Stimulated activated effector memory CD8-positive, alpha-beta T cell treated with anti-CD3 and anti-CD28 coated beads, Interleukin-12 subunit alpha, Interleukin-12 subunit beta, amount 100 ng/mL, for 72 hours (primary cell): ENCODE measurements around the gene SNRPA1.
"Not testable (repeated sequence)": the region's sequence is repeated elsewhere in the genome, so short reads cannot be mapped to it uniquely, and the experiment has no call there.

Experiments
- ATAC-seq: fragments of 150-1000 bp; cut with Tn5 transposase; 2 replicates; pipeline ENCODE4 v1.10.0; 2021
- DNase-seq, 2 donors: peaks; one replicate each; pipeline ENCODE4 v3.0.0; 2021 to 2022; ENCODE audit warnings: low spot score in 2 of 2
- H3K27ac Mint-ChIP-seq: one replicate; pipeline ENCODE4 v1.8.0; 2022; ENCODE audit warnings: mild to moderate bottlenecking, mixed read lengths
- H3K36me3 Mint-ChIP-seq: one replicate; pipeline ENCODE4 v1.8.0; 2022; ENCODE audit warnings: mild to moderate bottlenecking, mixed read lengths
- H3K4me1 Mint-ChIP-seq: one replicate; pipeline ENCODE4 v1.8.0; 2022; ENCODE audit warnings: mixed read lengths
- H3K4me3 Mint-ChIP-seq: one replicate; pipeline ENCODE4 v1.8.0; 2022; ENCODE audit warnings: mild to moderate bottlenecking, mixed read lengths
- H3K9me3 Mint-ChIP-seq: one replicate; pipeline ENCODE4 v1.8.0; 2022; ENCODE audit warnings: mixed read lengths

SNRPA1 gene

GRCh38 chr15:101310161-101310480, 15.1 kb upstream of the SNRPA1 start:
- Mint-ChIP-seq H3K36me3 (no peaks in the 10 kb centered on the region), H3K4me3 (no peak overlapping the region), H3K9me3 (no peaks in the 10 kb centered on the region), H3K4me1 (no peaks in the 10 kb centered on the region), H3K27ac (no peak overlapping the region)
- ATAC-seq (no peak), DNase-seq (no peak)

GRCh38 chr15:101309436-101310160, 14.6 kb upstream of the SNRPA1 start:
- DNase-seq: no peak
- no peak for ATAC-seq

DNA sequence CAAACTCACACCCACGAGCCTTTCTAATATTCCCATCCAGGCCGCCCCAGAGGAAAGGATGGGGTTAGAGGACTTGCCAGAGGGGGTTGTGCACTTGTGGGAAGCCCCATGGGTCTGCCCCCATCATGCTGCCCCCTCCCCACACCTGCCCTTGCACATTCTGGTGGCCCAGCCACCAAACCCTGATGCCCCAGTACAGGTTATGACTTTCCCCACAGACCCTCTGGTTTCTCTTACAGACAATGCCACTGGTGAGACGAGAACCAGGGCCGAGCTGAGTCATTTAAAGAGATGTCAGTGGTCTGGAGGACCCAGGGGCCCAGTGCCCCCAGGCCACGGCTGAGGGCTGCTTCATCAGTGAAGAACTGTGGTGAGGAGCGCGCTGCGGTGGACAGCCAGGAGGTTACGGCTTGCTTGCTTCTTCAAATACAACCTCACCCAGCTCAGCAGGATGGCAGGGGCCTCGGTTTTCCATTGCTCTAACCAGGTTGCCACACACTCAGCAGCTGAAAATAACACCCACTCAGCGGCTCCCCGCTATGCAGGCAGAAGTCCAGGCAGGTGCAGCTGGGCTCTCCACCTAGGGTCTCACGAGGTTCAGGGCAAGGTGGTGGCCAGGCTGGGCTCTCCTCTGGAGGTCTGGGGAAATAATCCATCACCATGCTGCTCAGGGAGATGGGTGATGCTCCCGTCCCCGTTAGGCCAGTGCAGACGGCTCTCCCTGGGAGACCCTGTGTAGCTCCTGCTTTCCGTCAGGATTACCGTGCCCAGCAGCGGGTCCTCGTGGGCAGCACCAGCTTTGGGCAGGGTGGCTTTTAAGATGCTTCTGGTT, 13.8 kb upstream of the SNRPA1 start:
- no peak for DNase-seq
- no peaks in the 10 kb centered on the region for H3K9me3 Mint-ChIP-seq
- no peak overlapping the region for H3K27ac Mint-ChIP-seq
- no peaks in the 10 kb centered on the region for H3K36me3 Mint-ChIP-seq
- H3K4me3 Mint-ChIP-seq: no peak overlapping the region
- H3K4me1 Mint-ChIP-seq: no peaks in the 10 kb centered on the region
- ATAC-seq: no peak

More at GRCh38 chr15:101309436-101310160, 14.6 kb upstream of the SNRPA1 start:
- Mint-ChIP-seq H3K4me3 (no peak overlapping the region), H3K4me1 (no peaks in the 10 kb centered on the region), H3K9me3 (no peaks in the 10 kb centered on the region), H3K27ac (no peak overlapping the region), H3K36me3 (no peaks in the 10 kb centered on the region)

GRCh38 chr15:101307897-101308603, 13.0 kb upstream of the SNRPA1 start:
- Mint-ChIP-seq H3K4me1 (no peaks in the 10 kb centered on the region), H3K27ac (no peak overlapping the region), H3K9me3 (no peaks in the 10 kb centered on the region), H3K36me3 (no peaks in the 10 kb centered on the region), H3K4me3 (no peak overlapping the region)
- no peak for ATAC-seq
- no peak for DNase-seq

- Mint-ChIP-seq H3K36me3 (no peaks in the 10 kb centered on the region), H3K27ac (no peak overlapping the region), H3K4me3 (no peak overlapping the region), H3K4me1 (no peaks in the 10 kb centered on the region), H3K9me3 (no peaks in the 10 kb centered on the region)
- no peak for ATAC-seq
- no peak for DNase-seq
These were observed 12.2 kb upstream of the SNRPA1 start for GRCh38 chr15:101307048-101307896.

DNA sequence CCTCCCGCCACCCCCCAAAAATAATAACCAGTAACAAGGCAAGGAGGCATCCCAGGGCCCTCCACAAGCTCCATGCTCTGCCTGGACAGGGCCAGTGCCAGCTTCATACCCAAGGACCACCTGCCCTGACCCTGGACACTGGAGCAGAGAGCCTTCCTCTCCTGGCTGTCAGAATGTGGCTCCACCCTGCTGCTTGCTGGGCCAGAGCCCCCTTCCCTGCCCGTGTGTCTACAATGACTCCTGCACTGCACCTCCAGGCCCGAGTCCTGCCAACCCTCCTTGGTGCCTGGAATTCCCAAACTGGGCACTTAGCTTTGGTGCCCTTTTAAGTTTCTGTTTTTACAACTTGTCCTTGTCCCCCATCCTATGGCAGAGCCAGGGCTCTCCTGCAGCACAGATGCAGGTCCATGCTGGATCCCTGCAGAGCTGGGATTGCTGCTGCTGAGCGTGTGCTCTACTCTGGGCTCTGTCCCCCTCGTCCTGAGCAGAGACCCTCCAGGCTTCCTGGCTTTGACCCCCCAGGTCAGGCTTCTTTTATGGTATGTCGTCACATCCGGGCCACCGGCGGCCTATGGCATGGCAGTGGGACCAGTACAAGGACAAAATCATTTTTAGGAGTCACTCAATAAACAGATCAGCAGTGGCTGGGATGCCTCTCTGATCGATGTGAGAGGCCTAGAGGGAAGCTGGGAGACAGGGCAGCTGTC, 11.4 kb upstream of the SNRPA1 start:
- Mint-ChIP-seq H3K36me3 (no peaks in the 10 kb centered on the region), H3K4me1 (no peaks in the 10 kb centered on the region), H3K4me3 (no peak overlapping the region), H3K9me3 (no peaks in the 10 kb centered on the region), H3K27ac (no peak overlapping the region)
- ATAC-seq (no peak), DNase-seq (no peak)

DNA sequence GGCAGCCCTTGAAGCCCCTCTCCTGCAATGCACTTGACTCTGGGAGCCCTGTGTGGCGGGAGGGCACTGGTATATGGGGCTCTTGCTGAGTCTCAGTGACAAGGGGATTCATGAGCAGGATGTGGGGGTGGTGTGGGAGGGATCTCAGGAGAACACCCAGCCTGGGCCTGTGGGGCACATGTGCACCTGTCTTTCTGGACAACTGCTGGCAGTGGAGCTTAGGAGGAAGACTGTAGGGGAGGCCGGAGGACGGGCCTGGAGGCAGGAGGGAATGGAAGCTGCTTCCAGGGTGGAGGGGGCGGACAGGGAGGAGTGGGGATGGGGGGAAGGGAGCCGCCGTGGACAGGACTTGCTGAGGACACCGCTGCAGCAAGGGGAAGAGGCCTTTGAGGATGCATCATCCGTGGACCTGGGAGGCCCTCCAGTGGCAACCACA, 10.8 kb upstream of the SNRPA1 start:
- no peaks in the 10 kb centered on the region for H3K4me1 Mint-ChIP-seq
- DNase-seq (no peak), ATAC-seq (no peak)
- no peak overlapping the region for H3K4me3 Mint-ChIP-seq
- no peak overlapping the region for H3K27ac Mint-ChIP-seq
- H3K9me3 Mint-ChIP-seq: no peaks in the 10 kb centered on the region
- no peaks in the 10 kb centered on the region for H3K36me3 Mint-ChIP-seq

DNA sequence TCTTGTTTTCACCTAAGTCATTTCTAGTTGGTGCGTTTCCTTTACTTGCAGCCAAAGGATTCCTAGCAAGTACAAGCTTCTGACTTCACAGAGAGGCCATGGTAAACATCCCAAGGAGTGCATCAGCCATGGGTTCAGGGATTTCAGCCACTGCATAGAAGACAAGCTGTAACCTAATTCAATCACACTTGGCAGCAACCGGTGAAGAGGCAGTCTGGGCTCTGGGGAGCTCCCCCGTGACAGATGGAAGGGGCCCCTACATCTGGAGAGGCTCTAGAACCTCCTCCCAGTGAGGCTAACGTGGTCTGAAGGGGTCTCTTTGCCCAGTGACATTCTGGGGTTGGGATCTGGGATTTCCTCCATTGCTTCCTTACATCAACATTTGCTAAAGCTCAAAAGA, 8.4 kb upstream of the SNRPA1 start:
- H3K27ac Mint-ChIP-seq: no peak overlapping the region
- no peak overlapping the region for H3K4me3 Mint-ChIP-seq
- ATAC-seq (no peak), DNase-seq (no peak)
- no peaks in the 10 kb centered on the region for H3K9me3 Mint-ChIP-seq
- H3K36me3 Mint-ChIP-seq: no peaks in the 10 kb centered on the region
- H3K4me1 Mint-ChIP-seq: no peaks in the 10 kb centered on the region

GRCh38 chr15:101296418-101297405, 1.7 kb upstream of the SNRPA1 start:
- ATAC-seq (no peak), DNase-seq (no peak)
- H3K4me3 Mint-ChIP-seq: peak overlapping the region; percentile 96
- H3K9me3 Mint-ChIP-seq: no peaks in the 10 kb centered on the region
- peaks cover 39% of the 10 kb centered on the region for H3K36me3 Mint-ChIP-seq
- H3K4me1 Mint-ChIP-seq: peaks cover 24% of the 10 kb centered on the region
- H3K27ac Mint-ChIP-seq: peak overlapping the region; percentile 96

DNA sequence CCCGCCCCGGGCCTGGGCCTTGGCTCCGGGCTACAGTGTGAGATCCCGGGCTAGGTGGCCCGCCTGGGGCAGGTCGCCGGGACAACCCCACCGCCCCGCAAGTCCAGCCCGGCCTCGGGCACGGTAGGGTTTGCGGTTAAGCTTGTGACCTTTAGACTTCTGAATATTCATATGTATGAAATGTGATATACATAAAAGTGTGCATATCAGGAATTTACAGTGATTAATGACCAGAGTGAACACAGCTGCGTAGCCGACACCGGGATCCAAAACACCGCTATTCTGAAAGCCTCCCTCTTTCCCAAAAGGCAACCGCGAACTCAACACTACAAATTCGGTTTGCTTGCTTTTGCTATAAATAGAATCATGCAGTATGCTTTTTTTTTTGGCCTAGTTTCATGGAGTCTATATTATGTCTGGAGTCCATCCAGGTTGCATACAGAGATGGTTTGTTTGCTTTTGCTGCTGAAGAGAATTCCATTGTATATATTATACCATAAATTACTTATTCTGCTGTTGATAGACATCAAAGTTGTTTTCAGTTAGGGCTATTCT, 636 bp upstream of the SNRPA1 start:
- DNase-seq: peak in 1 of 2 donors; percentile 57

DNA sequence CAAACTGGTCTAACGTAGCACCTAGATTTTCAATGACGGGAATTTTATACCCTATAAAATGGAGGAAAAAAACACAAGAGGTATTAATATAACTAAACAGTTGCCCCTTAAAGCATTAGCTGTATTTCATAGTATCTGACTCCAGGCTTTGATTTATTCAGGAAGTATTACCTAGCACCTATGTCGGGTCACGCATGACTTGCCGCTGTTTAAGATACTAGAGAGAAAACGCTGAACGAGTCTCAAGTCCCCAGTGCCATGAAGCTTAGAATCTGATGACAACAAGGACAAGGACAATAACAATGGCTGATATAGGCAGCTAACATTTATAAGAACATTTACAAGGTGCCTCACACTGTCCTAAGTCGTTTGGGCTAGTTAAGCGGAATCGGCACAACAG, 1.9 kb downstream of the SNRPA1 start:
- peak overlapping the region; percentile 96 for H3K27ac Mint-ChIP-seq
- peaks cover 75% of the 10 kb centered on the region for H3K36me3 Mint-ChIP-seq
- H3K4me3 Mint-ChIP-seq: peak overlapping the region; percentile 96
- ATAC-seq: no peak
- no peaks in the 10 kb centered on the region for H3K9me3 Mint-ChIP-seq
- no peak for DNase-seq
- H3K4me1 Mint-ChIP-seq: peaks cover 39% of the 10 kb centered on the region

More for the DNA sequence above, 636 bp upstream of the SNRPA1 start:
- Mint-ChIP-seq H3K27ac (peak overlapping the region; percentile 96), H3K4me1 (peaks cover 24% of the 10 kb centered on the region), H3K36me3 (peaks cover 49% of the 10 kb centered on the region), H3K9me3 (no peaks in the 10 kb centered on the region), H3K4me3 (peak overlapping the region; percentile 96)
- no peak for ATAC-seq

- Mint-ChIP-seq H3K36me3 (peaks cover 100% of the 10 kb centered on the region), H3K9me3 (no peaks in the 10 kb centered on the region), H3K4me3 (no peak overlapping the region), H3K4me1 (peaks cover 32% of the 10 kb centered on the region), H3K27ac (no peak overlapping the region)
- DNase-seq (no peak), ATAC-seq (peak; percentile 56)
These were observed 6.0 kb downstream of the SNRPA1 start for GRCh38 chr15:101288905-101289513.

DNA sequence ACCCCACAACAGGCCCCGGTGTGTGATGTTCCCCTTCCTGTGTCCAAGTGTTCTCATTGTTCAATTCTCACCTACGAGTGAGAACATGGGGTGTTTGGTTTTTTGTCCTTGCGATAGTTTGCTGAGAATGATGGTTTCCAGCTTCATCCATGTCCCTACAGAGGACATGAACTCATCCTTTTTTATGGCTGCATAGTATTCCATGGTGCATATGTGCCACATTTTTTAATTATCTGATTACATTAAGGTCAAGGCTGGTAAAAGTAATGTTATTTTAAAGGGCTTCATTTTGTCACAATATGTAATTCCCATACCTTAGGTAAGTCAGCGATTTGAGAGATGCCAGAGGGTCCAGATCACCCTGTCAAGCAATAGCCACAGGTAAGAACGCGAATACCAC, 7.7 kb downstream of the SNRPA1 start:
- Mint-ChIP-seq H3K4me1 (peaks cover 19% of the 10 kb centered on the region), H3K36me3 (peaks cover 100% of the 10 kb centered on the region)
- not testable (repeated sequence) for ATAC-seq, H3K27ac Mint-ChIP-seq, H3K9me3 Mint-ChIP-seq, DNase-seq, H3K4me3 Mint-ChIP-seq
